NCI-H748 (cell line): ENCODE measurements around the gene TXNRD1.
A peak's percentile ranks its signal among the peaks of the same experiment; 100 is the strongest.
"Not testable (repeated sequence)": the region's sequence is repeated elsewhere in the genome, so short reads cannot be mapped to it uniquely, and the experiment has no call there.

Experiments
- DNase-seq: peaks from one replicate; lab custom pipeline; 2025; ENCODE audit not compliant: unreplicated experiment; lab: John Stamatoyannopoulos, UW

The TXNRD1 gene

GRCh38 chr12:104215638-104216297 lies at the start of gene TXNRD1:
Gene TXNRD1, plus strand, starts transcription at chr12:104215779. Its CDS starts 24 bp downstream, at chr12:104215803.
- peak; percentile 56 for DNase-seq

- DNase-seq = no peak
These were observed 49.8 kb upstream of the TXNRD1 start for GRCh38 chr12:104165801-104166200.

GRCh38 chr12:104166465-104166864 lies 49.1 kb upstream of the TXNRD1 start:
- DNase-seq = no peak

- DNase-seq = no peak
These were observed 47.8 kb upstream of the TXNRD1 start for GRCh38 chr12:104167519-104168458.

- DNase-seq = no peak
These were observed 47.0 kb upstream of the TXNRD1 start for GRCh38 chr12:104168596-104168995.

- DNase-seq = no peak
These were observed 43.6 kb upstream of the TXNRD1 start for GRCh38 chr12:104171785-104172569.

GRCh38 chr12:104172570-104172947 lies 43.0 kb upstream of the TXNRD1 start:
- peak; percentile 8 for DNase-seq

- DNase-seq = not testable (repeated sequence)
These were observed 41.8 kb upstream of the TXNRD1 start for GRCh38 chr12:104173804-104174203.

- no peak for DNase-seq
These were observed 39.8 kb upstream of the TXNRD1 start for GRCh38 chr12:104175726-104176247.

- DNase-seq = no peak
These were observed 38.3 kb upstream of the TXNRD1 start for GRCh38 chr12:104177336-104177662.

- no peak for DNase-seq
These were observed 37.7 kb upstream of the TXNRD1 start for GRCh38 chr12:104177663-104178501.

GRCh38 chr12:104180374-104180773 lies 35.2 kb upstream of the TXNRD1 start:
- no peak for DNase-seq

- no peak for DNase-seq
These were observed 34.3 kb upstream of the TXNRD1 start for GRCh38 chr12:104181313-104181712.

- DNase-seq = no peak
These were observed 33.4 kb upstream of the TXNRD1 start for GRCh38 chr12:104182144-104182543.

GRCh38 chr12:104182621-104183378 lies 32.8 kb upstream of the TXNRD1 start:
- DNase-seq = no peak

GRCh38 chr12:104183443-104183842 lies 32.1 kb upstream of the TXNRD1 start:
- no peak for DNase-seq

- no peak for DNase-seq
These were observed 28.0 kb upstream of the TXNRD1 start for GRCh38 chr12:104187446-104188155.

- no peak for DNase-seq
These were observed 27.0 kb upstream of the TXNRD1 start for GRCh38 chr12:104188534-104188933.

- no peak for DNase-seq
These were observed 25.5 kb upstream of the TXNRD1 start for GRCh38 chr12:104189915-104190555.
